HCT116 (cell line): ENCODE results near the gene MAX. TPM values are rescaled to one million over a fixed set of nuclear protein-coding genes. Genes with fewer than 3 reads are reported as not detected.

Experiments
- ATAC-seq: fragments of 200-7000 bp; cut with Tn5 transposase; 2 replicates; pipeline ENCODE4 v1.9.1; 2020; ENCODE audit warnings: mild to moderate bottlenecking, moderate library complexity
- BruUV-seq: library from RNA; stranded (reverse); fragments of 400-500 nt; replicated peaks from 2 replicates; lab custom pipeline; 2021; lab: Mats Ljungman, UMichigan
- CTCF ChIA-PET: fragments of 300-600 bp; sonication (Branson Sonifier 250); formaldehyde crosslinking; loops from one replicate; lab custom pipeline; 2021; ENCODE audit warnings: antibody characterized with exemption; lab: Charles Lee
- POLR2A ChIA-PET: fragments of 300-600, 350-600 bp; sonication (Branson Sonifier 250); formaldehyde crosslinking; loops from one replicate; lab custom pipeline; 2021; ENCODE audit warnings: antibody characterized with exemption; lab: Charles Lee
- RAD21 ChIA-PET, 2 experiments: fragments of 300-600 bp; sonication (Branson Sonifier 250); formaldehyde crosslinking; loops; one replicate each; lab custom pipeline; 2023; ENCODE audit warnings: low total read pairs in 2 of 2; ENCODE audit not compliant: uncharacterized antibody in 2 of 2, unreplicated experiment in 2 of 2, low non-redundant PET in 1 of 2; lab: Charles Lee
- DNase-seq: peaks from one replicate; pipeline ENCODE4 v3.0.0-alpha.2; 2010; ENCODE audit warnings: low read depth, low spot score
- H2AFZ ChIP-seq: fragments of 200-600 bp; shearing (Covaris generic), sonication (generic); 2 replicates; pipeline ENCODE4 v1.6.1; 2017; ENCODE audit warnings: low read depth, mixed run types, mixed read lengths, antibody characterized with exemption, low read length; ENCODE audit not compliant: poor library complexity, severe bottlenecking
- H3K27ac ChIP-seq: 2 replicates; pipeline ENCODE4 v1.5.1; 2012; ENCODE audit warnings: low read depth, low read length
- H3K27me3 ChIP-seq: fragments of 200-600 bp; sonication (generic); 2 replicates; pipeline ENCODE4 v1.6.1; 2016; ENCODE audit warnings: mixed run types, low read length, mixed read lengths; ENCODE audit not compliant: insufficient read depth
- H3K36me3 ChIP-seq, 2 experiments: fragments of 200-500 bp in 1 of 2; fragments of 200-600 bp in 1 of 2; sonication (Bioruptor generic) in 1 of 2; sonication (generic) in 1 of 2; 2 replicates each; pipeline versions ENCODE4 v1.5.1 to v1.6.1; 2014 to 2016; ENCODE audit warnings: low read length in 2 of 2, inconsistent platforms in 1 of 2, mixed read lengths in 1 of 2, mixed run types in 1 of 2; ENCODE audit not compliant: insufficient read depth in 2 of 2, control insufficient read depth in 1 of 2
- H3K4me1 ChIP-seq, 2 experiments: fragments of 200-600 bp in 1 of 2; sonication (generic) in 1 of 2; 2 replicates each; pipeline versions ENCODE4 v1.5.1 to v1.6.1; 2012 to 2017; ENCODE audit warnings: low read length in 2 of 2, inconsistent platforms in 1 of 2, mild to moderate bottlenecking in 1 of 2, mixed read lengths in 1 of 2, mixed run types in 1 of 2, moderate library complexity in 1 of 2; ENCODE audit not compliant: insufficient read depth in 2 of 2, control insufficient read depth in 1 of 2
- H3K4me2 ChIP-seq: fragments of 200-600 bp; sonication (generic); 2 replicates; pipeline ENCODE4 v1.6.1; 2017; ENCODE audit warnings: mixed run types, low read length, mixed read lengths
- H3K4me3 ChIP-seq, 2 experiments: fragments of 200-600 bp in 1 of 2; sonication (generic) in 1 of 2; replicated peaks in 1 of 2; 2 replicates each; pipeline ENCODE4 v1.5.1; 2011 to 2016; ENCODE audit warnings: low read length in 2 of 2, control low read depth in 1 of 2, low read depth in 1 of 2, mild to moderate bottlenecking in 1 of 2, mixed read lengths in 1 of 2, mixed run types in 1 of 2
- H3K79me2 ChIP-seq: fragments of 200-600 bp; sonication (generic); 2 replicates; pipeline ENCODE4 v1.6.1; 2017; ENCODE audit warnings: mild to moderate bottlenecking, mixed run types, low read length, moderate library complexity, mixed read lengths; ENCODE audit not compliant: insufficient read depth
- H3K9ac ChIP-seq: fragments of 200-600 bp; sonication (generic); 2 replicates; pipeline ENCODE4 v1.6.1; 2016; ENCODE audit warnings: low read length, mixed read lengths
- H3K9me2 ChIP-seq: fragments of 200-600 bp; sonication (generic), shearing (Covaris generic); 2 replicates; pipeline ENCODE4 v1.6.1; 2017; ENCODE audit warnings: mixed run types, mild to moderate bottlenecking, moderate library complexity; ENCODE audit not compliant: insufficient read depth
- H3K9me3 ChIP-seq, 2 experiments: fragments of 200-500 bp in 1 of 2; fragments of 200-600 bp in 1 of 2; sonication (Bioruptor generic) in 1 of 2; sonication (generic) in 1 of 2; 2 replicates each; pipeline ENCODE4 v1.6.1; 2014 to 2017; ENCODE audit warnings: low read length in 2 of 2, mixed read lengths in 2 of 2, inconsistent platforms in 1 of 2, low read depth in 1 of 2, mild to moderate bottlenecking in 1 of 2, mixed run types in 1 of 2, moderate library complexity in 1 of 2; ENCODE audit not compliant: control insufficient read depth in 1 of 2, insufficient read depth in 1 of 2
- H4K20me1 ChIP-seq: fragments of 200-600 bp; sonication (generic), shearing (Covaris generic); 2 replicates; pipeline ENCODE4 v1.6.1; 2017; ENCODE audit warnings: mixed run types, mild to moderate bottlenecking, moderate library complexity; ENCODE audit not compliant: insufficient read depth
- CBX3 ChIP-seq: IDR thresholded peaks from 2 replicates; pipeline ENCODE4 v1.6.1; 2012; ENCODE audit warnings: low read depth
- CEBPB ChIP-seq: IDR thresholded peaks from 2 replicates; pipeline ENCODE4 v1.6.1; 2012; ENCODE audit warnings: low read depth
- CTCF ChIP-seq, 3 experiments: fragments of 200-600 bp in 1 of 3; sonication (generic) in 1 of 3; IDR thresholded peaks in 2 of 3; conservative IDR thresholded peaks in 1 of 3; 2 replicates each; pipeline ENCODE4 v1.5.1; 2012 to 2017; ENCODE audit warnings: low read depth in 2 of 3, low read length in 2 of 3, antibody characterized with exemption in 1 of 3, borderline replicate concordance in 1 of 3, control low read depth in 1 of 3, mild to moderate bottlenecking in 1 of 3, mixed read lengths in 1 of 3, mixed run types in 1 of 3, moderate library complexity in 1 of 3; ENCODE audit not compliant: insufficient read depth in 1 of 3
- EGR1 ChIP-seq: IDR thresholded peaks from 2 replicates; pipeline ENCODE4 v1.6.1; 2012; ENCODE audit warnings: low read depth
- ELF1 ChIP-seq: IDR thresholded peaks from 2 replicates; pipeline ENCODE4 v1.6.1; 2012; ENCODE audit warnings: low read depth, borderline replicate concordance
- EZH2 ChIP-seq: fragments of 200-600 bp; sonication (generic); IDR thresholded peaks from 2 replicates; pipeline ENCODE4 v1.6.1; 2017; ENCODE audit warnings: antibody characterized with exemption, mixed run types
- EZH2phosphoT487 ChIP-seq: fragments of 200-600 bp; IDR thresholded peaks from 2 replicates; pipeline ENCODE4 v1.6.1; 2018; ENCODE audit warnings: antibody characterized with exemption, borderline replicate concordance
- FOSL1 ChIP-seq: IDR thresholded peaks from 2 replicates; pipeline ENCODE4 v1.6.1; 2012; ENCODE audit warnings: low read depth
- MAX ChIP-seq: IDR thresholded peaks from 2 replicates; pipeline ENCODE4 v1.6.1; 2012
- POLR2A ChIP-seq: IDR thresholded peaks from 2 replicates; pipeline ENCODE4 v1.7.0; 2011; ENCODE audit warnings: borderline replicate concordance; ENCODE audit not compliant: insufficient read depth, insufficient read length; ENCODE audit errors: extremely low read depth
- RAD21 ChIP-seq: IDR thresholded peaks from 2 replicates; pipeline ENCODE4 v1.6.1; 2012; ENCODE audit warnings: low read depth, mild to moderate bottlenecking
- SIN3A ChIP-seq: IDR thresholded peaks from 2 replicates; pipeline ENCODE4 v1.6.1; 2012; ENCODE audit warnings: low read depth
- SP1 ChIP-seq: IDR thresholded peaks from 2 replicates; pipeline ENCODE4 v1.6.1; 2012; ENCODE audit warnings: low read depth
- SRF ChIP-seq: IDR thresholded peaks from 2 replicates; pipeline ENCODE4 v1.6.1; 2012; ENCODE audit warnings: low read depth
- ZFX ChIP-seq: fragments of 450-650 bp; IDR thresholded peaks from 2 replicates; pipeline ENCODE4 v1.6.1; 2017
- intact Hi-C: fragments of 100-400 bp; cut with micrococcal nuclease; formaldehyde crosslinking; loops from 2 replicates; pipeline ENCODE4 v1.10.0; 2022
- total RNA-seq: library from RNA; stranded (reverse); gene quantifications from one replicate; pipeline ENCODE4 v1.2.1, GENCODE V29; 2021; ENCODE audit not compliant: unreplicated experiment
- TF ChIP-seq, protein P1 (sequence below): IDR thresholded peaks from 2 replicates; pipeline ENCODE4 v1.6.1; 2012
- TF ChIP-seq, protein P2 (sequence below): IDR thresholded peaks from 2 replicates; pipeline ENCODE4 v1.6.1; 2011; ENCODE audit warnings: mild to moderate bottlenecking, low read length, moderate library complexity; ENCODE audit not compliant: insufficient replicate concordance; ENCODE audit errors: extremely low read depth
- TF ChIP-seq, protein P3 (sequence below): IDR thresholded peaks from 2 replicates; pipeline ENCODE4 v1.6.1; 2012; ENCODE audit warnings: low read depth

MAX gene
- total RNA-seq, 1 experiment from 2014 or later: 72.6 TPM

DNA sequence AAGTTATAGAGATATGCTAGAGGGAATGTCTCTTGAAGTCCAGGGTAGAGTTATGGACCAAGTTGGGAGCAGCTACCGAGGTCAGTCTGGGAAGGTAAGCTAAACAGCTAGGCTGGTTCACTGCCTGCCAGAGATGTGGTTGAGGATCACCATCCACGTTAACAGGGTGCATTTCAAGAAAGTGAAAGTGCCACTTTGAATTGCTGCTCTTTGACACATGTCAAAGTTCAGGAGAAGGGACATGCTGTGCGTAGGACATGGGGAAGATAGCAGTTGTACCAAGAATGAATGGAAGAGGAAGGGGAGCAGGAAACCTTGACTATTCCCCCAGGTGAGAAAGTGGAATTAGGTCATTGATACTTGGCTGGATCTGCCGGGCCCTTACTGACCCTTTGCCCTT, 49.5 kb downstream of the MAX start:
- intact Hi-C loops: no loop called here
- H3K79me2 ChIP-seq: no peaks in the 10 kb centered on the region
- no peaks in the 10 kb centered on the region for H3K9me2 ChIP-seq
- no peak overlapping the region for H2AFZ ChIP-seq
- H3K4me1 ChIP-seq: peaks cover 6 to 11% of the 10 kb centered on the region in 2 experiments
- POLR2A ChIA-PET: no interaction called here
- BruUV-seq: no TSS peak
- TF ChIP-seq, protein P1, sequence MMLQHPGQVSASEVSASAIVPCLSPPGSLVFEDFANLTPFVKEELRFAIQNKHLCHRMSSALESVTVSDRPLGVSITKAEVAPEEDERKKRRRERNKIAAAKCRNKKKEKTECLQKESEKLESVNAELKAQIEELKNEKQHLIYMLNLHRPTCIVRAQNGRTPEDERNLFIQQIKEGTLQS: no peak
- no peak for TF ChIP-seq POLR2A
- TF ChIP-seq, protein P2, sequence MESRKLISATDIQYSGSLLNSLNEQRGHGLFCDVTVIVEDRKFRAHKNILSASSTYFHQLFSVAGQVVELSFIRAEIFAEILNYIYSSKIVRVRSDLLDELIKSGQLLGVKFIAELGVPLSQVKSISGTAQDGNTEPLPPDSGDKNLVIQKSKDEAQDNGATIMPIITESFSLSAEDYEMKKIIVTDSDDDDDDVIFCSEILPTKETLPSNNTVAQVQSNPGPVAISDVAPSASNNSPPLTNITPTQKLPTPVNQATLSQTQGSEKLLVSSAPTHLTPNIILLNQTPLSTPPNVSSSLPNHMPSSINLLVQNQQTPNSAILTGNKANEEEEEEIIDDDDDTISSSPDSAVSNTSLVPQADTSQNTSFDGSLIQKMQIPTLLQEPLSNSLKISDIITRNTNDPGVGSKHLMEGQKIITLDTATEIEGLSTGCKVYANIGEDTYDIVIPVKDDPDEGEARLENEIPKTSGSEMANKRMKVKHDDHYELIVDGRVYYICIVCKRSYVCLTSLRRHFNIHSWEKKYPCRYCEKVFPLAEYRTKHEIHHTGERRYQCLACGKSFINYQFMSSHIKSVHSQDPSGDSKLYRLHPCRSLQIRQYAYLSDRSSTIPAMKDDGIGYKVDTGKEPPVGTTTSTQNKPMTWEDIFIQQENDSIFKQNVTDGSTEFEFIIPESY: no peak
- no peak for TF ChIP-seq ZFX
- no peak for TF ChIP-seq CBX3
- no peak for TF ChIP-seq FOSL1
- TF ChIP-seq SRF: no peak
- no peak for TF ChIP-seq RAD21
- TF ChIP-seq SIN3A: no peak
- no peak for TF ChIP-seq SP1
- TF ChIP-seq EGR1: no peak
- no peak for TF ChIP-seq CTCF (IDR thresholded peaks at IDR 0.05 in 2 of 3, conservative IDR thresholded peaks at IDR 0.05 in 1 of 3; ENCODE audit: borderline replicate concordance in 1 of 3, insufficient read depth in 1 of 3, low read depth in 2 of 3, low read length in 2 of 3)
- no peak for TF ChIP-seq EZH2
- no peak for TF ChIP-seq MAX
- TF ChIP-seq, protein P3, sequence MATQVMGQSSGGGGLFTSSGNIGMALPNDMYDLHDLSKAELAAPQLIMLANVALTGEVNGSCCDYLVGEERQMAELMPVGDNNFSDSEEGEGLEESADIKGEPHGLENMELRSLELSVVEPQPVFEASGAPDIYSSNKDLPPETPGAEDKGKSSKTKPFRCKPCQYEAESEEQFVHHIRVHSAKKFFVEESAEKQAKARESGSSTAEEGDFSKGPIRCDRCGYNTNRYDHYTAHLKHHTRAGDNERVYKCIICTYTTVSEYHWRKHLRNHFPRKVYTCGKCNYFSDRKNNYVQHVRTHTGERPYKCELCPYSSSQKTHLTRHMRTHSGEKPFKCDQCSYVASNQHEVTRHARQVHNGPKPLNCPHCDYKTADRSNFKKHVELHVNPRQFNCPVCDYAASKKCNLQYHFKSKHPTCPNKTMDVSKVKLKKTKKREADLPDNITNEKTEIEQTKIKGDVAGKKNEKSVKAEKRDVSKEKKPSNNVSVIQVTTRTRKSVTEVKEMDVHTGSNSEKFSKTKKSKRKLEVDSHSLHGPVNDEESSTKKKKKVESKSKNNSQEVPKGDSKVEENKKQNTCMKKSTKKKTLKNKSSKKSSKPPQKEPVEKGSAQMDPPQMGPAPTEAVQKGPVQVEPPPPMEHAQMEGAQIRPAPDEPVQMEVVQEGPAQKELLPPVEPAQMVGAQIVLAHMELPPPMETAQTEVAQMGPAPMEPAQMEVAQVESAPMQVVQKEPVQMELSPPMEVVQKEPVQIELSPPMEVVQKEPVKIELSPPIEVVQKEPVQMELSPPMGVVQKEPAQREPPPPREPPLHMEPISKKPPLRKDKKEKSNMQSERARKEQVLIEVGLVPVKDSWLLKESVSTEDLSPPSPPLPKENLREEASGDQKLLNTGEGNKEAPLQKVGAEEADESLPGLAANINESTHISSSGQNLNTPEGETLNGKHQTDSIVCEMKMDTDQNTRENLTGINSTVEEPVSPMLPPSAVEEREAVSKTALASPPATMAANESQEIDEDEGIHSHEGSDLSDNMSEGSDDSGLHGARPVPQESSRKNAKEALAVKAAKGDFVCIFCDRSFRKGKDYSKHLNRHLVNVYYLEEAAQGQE: no peak
- no peak for TF ChIP-seq ELF1
- no peak for TF ChIP-seq CEBPB
- no peak for TF ChIP-seq EZH2phosphoT487
- TF ChIP-seq, all 23 proteins: peak for 0
- no peak overlapping the region for H3K27ac ChIP-seq
- no peaks in the 10 kb centered on the region for H3K27me3 ChIP-seq
- H4K20me1 ChIP-seq: no peaks in the 10 kb centered on the region
- ATAC-seq: no peak
- DNase-seq: no peak
- no peak overlapping the region for H3K4me3 ChIP-seq
- no peak overlapping the region for H3K9ac ChIP-seq
- no peaks in the 10 kb centered on the region for H3K9me3 ChIP-seq
- H3K4me2 ChIP-seq: no peak overlapping the region
- H3K36me3 ChIP-seq: 0 out of 4 replicates have a peak, but pooled peaks cover 5% of the 10 kb centered on the region in 2 experiments
- ChIA-PET RAD21 (no interaction called here), CTCF (no interaction called here)
